Cardiac muscle cell (in vitro differentiated cells and primary cell): ENCODE measurements around the gene LSM7. TPM values are rescaled to one million over a fixed set of nuclear protein-coding genes. Genes with fewer than 3 reads are reported as not detected.

Source experiments
- DNase-seq, 2 donors: peaks; one replicate each; pipeline versions ENCODE4 v3.0.0 to v3.0.0-alpha.2; 2010 to 2017; ENCODE audit warnings: low read depth in 1 of 2, low spot score in 1 of 2
- H3K27ac ChIP-seq: fragments of 200-600 bp; sonication (generic); 2 replicates; pipeline ENCODE4 v1.5.1; 2016
- H3K27me3 ChIP-seq: fragments of 200-600 bp; sonication (generic); 2 replicates; pipeline ENCODE4 v1.6.0; 2016; ENCODE audit warnings: control low read depth
- H3K36me3 ChIP-seq: fragments of 200-600 bp; sonication (generic); 2 replicates; pipeline ENCODE4 v1.5.1; 2016; ENCODE audit warnings: control low read depth
- H3K4me1 ChIP-seq: fragments of 200-600 bp; sonication (generic); 2 replicates; pipeline ENCODE4 v1.8.1; 2017; ENCODE audit warnings: low read depth, mild to moderate bottlenecking, mixed run types
- H3K4me3 ChIP-seq: fragments of 200-600 bp; sonication (generic); 2 replicates; pipeline ENCODE4 v1.5.1; 2016; ENCODE audit warnings: mild to moderate bottlenecking
- H3K9me3 ChIP-seq: fragments of 200-600 bp; sonication (generic); 2 replicates; pipeline ENCODE4 v1.5.1; 2017; ENCODE audit warnings: low read depth, mild to moderate bottlenecking, control low read depth
- polyA plus RNA-seq: library from polyadenylated mRNA; unstranded; fragments of >200 nt; fragmentation: Nextera tagmentation; extraction: Ambion mirVana; gene quantifications from 2 replicates; pipeline ENCODE4 v1.2.1, GENCODE V29; 2016
- total RNA-seq: library from RNA; depleted of rRNA; stranded (reverse); fragments of >200 nt; gene quantifications from 2 replicates; pipeline ENCODE4 v1.2.3, GENCODE V29; 2016
- TF ChIP-seq, protein P1 (sequence below): IDR thresholded peaks from 2 replicates; pipeline ENCODE4 v1.5.1; 2012; ENCODE audit warnings: low read depth, mild to moderate bottlenecking, low read length

The LSM7 gene
- total and polyA plus RNA-seq, 2 experiments from 2014 or later = 157 to 231 TPM

- Histone ChIP-seq H3K27ac (no peak overlapping the region), H3K27me3 (peaks cover 16% of the 10 kb centered on the region), H3K4me1 (no peaks in the 10 kb centered on the region), H3K9me3 (no peaks in the 10 kb centered on the region), H3K36me3 (no peaks in the 10 kb centered on the region), H3K4me3 (no peak overlapping the region)
- TF ChIP-seq, protein P1, sequence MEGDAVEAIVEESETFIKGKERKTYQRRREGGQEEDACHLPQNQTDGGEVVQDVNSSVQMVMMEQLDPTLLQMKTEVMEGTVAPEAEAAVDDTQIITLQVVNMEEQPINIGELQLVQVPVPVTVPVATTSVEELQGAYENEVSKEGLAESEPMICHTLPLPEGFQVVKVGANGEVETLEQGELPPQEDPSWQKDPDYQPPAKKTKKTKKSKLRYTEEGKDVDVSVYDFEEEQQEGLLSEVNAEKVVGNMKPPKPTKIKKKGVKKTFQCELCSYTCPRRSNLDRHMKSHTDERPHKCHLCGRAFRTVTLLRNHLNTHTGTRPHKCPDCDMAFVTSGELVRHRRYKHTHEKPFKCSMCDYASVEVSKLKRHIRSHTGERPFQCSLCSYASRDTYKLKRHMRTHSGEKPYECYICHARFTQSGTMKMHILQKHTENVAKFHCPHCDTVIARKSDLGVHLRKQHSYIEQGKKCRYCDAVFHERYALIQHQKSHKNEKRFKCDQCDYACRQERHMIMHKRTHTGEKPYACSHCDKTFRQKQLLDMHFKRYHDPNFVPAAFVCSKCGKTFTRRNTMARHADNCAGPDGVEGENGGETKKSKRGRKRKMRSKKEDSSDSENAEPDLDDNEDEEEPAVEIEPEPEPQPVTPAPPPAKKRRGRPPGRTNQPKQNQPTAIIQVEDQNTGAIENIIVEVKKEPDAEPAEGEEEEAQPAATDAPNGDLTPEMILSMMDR = no peak
- peak; percentile 36 to 52 for DNase-seq
These were observed 25.8 kb downstream of the LSM7 start for GRCh38 chr19:2302319-2303210.

- no peak for DNase-seq
- H3K4me3 ChIP-seq = no peak overlapping the region
- TF ChIP-seq, protein P1 = no peak
- peaks cover 8% of the 10 kb centered on the region for H3K27me3 ChIP-seq
- no peaks in the 10 kb centered on the region for H3K36me3 ChIP-seq
- H3K27ac ChIP-seq = no peak overlapping the region
- H3K4me1 ChIP-seq = no peaks in the 10 kb centered on the region
- H3K9me3 ChIP-seq = no peaks in the 10 kb centered on the region
These were observed 27.9 kb downstream of the LSM7 start for GRCh38 chr19:2300533-2300932.

- no peak for DNase-seq
- Histone ChIP-seq H3K4me1 (no peaks in the 10 kb centered on the region), H3K4me3 (no peak overlapping the region), H3K27me3 (peaks cover 42% of the 10 kb centered on the region), H3K9me3 (no peaks in the 10 kb centered on the region), H3K36me3 (no peaks in the 10 kb centered on the region), H3K27ac (no peak overlapping the region)
- TF ChIP-seq, protein P1 = no peak
These were observed 32.2 kb downstream of the LSM7 start for GRCh38 chr19:2296141-2296540.

DNA sequence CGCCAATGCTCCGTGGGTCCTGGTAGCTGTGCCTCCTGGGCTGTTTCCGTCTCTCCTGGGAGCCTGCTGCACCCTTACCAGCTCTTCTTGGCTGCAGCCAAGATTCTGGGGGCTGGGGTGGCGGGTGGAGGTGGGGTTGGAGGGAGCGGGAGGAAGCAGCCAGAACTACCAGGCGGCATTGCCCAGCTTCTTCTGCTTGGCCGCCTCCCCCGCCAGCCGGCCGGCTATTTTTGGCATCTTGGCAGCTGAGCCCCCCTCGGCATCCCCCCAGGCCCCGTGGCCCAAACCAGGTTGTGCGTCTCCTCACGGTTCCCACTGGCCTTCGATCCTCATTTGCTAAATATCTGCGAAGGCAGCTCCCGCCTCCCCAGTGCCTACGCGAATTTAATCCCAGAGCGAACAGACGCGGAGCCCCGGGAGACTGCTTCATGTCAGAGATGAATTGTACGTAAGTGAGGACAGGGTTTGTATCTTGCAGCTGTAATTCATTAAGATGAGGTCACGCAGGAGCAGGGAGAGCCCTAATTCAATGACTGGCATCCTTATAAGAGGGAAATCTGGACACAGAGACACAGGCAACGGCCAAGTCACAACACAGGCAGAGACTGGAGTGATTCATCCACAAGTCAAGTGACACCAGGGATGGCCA lies 33.6 kb downstream of the LSM7 start:
- peak in 1 of 2 donors; percentile 81 for DNase-seq
- Histone ChIP-seq H3K27ac (no peak overlapping the region), H3K9me3 (no peaks in the 10 kb centered on the region), H3K4me1 (peaks cover 4% of the 10 kb centered on the region), H3K36me3 (no peaks in the 10 kb centered on the region), H3K27me3 (peaks cover 55% of the 10 kb centered on the region), H3K4me3 (no peak overlapping the region)
- TF ChIP-seq, protein P1 = no peak

- Histone ChIP-seq H3K27me3 (peaks cover 90% of the 10 kb centered on the region), H3K9me3 (no peaks in the 10 kb centered on the region), H3K4me3 (peak overlapping the region; percentile 14), H3K27ac (no peak overlapping the region), H3K36me3 (no peaks in the 10 kb centered on the region), H3K4me1 (peaks cover 4% of the 10 kb centered on the region)
- TF ChIP-seq, protein P1 = no peak
- DNase-seq = peak in 1 of 2 donors; percentile 77
These were observed 37.1 kb downstream of the LSM7 start for GRCh38 chr19:2291185-2291751.
